HepG2 (cell line): ENCODE results near the gene ATRIP. TPM values are rescaled to one million over a fixed set of nuclear protein-coding genes. Genes with fewer than 3 reads are reported as not detected.
A peak's percentile ranks its signal among the peaks of the same experiment; 100 is the strongest.

Experiments
- ARNT ChIP-seq: fragments of 450-650 bp; IDR thresholded peaks from 2 replicates; pipeline ENCODE4 v1.6.1; 2017
- BORCS8-MEF2B ChIP-seq: sonication (generic); formaldehyde crosslinking; IDR thresholded peaks from 2 replicates; pipeline ENCODE4 v1.8.0; 2022; ENCODE audit warnings: mild to moderate bottlenecking, missing genetic modification reagents
- EZH2 ChIP-seq: conservative IDR thresholded peaks from 2 replicates; pipeline ENCODE4 v1.6.1; 2012; ENCODE audit warnings: mild to moderate bottlenecking, low read depth, low read length, moderate library complexity
- HES4 ChIP-seq: sonication (generic); formaldehyde crosslinking; IDR thresholded peaks from 2 replicates; pipeline ENCODE4 v1.9.0; 2021; ENCODE audit warnings: mild to moderate bottlenecking, missing genetic modification reagents, borderline replicate concordance
- HIVEP1 ChIP-seq: sonication (generic); formaldehyde crosslinking; IDR thresholded peaks from 2 replicates; pipeline ENCODE4 v1.4.0; 2020; ENCODE audit warnings: mild to moderate bottlenecking, missing genetic modification reagents
- KAT8 ChIP-seq: IDR thresholded peaks from 2 replicates; pipeline ENCODE4 v1.6.1; 2016; ENCODE audit warnings: missing genetic modification reagents, missing compliant biosample characterization
- NFIB ChIP-seq: sonication (generic); formaldehyde crosslinking; IDR thresholded peaks from 2 replicates; pipeline ENCODE4 v1.9.0; 2021; ENCODE audit warnings: missing genetic modification reagents, mild to moderate bottlenecking, borderline replicate concordance
- PAX8 ChIP-seq: sonication (generic); formaldehyde crosslinking; IDR thresholded peaks from 2 replicates; pipeline ENCODE4 v1.8.0; 2022; ENCODE audit warnings: mild to moderate bottlenecking, missing genetic modification reagents, borderline replicate concordance
- POLR2AphosphoS2 ChIP-seq: IDR thresholded peaks from 2 replicates; pipeline ENCODE4 v1.6.1; 2011; ENCODE audit warnings: low read depth, low read length, improper control_type of control experiment
- RCOR2 ChIP-seq: IDR thresholded peaks from 2 replicates; pipeline ENCODE4 v1.6.1; 2016; ENCODE audit warnings: missing biosample characterization, missing genetic modification reagents
- SMAD3 ChIP-seq: sonication (generic); formaldehyde crosslinking; IDR thresholded peaks from 2 replicates; pipeline ENCODE4 v1.4.0; 2020; ENCODE audit warnings: missing genetic modification reagents
- SOX5 ChIP-seq: IDR thresholded peaks from 2 replicates; pipeline ENCODE4 v1.6.1; 2016; ENCODE audit warnings: borderline replicate concordance
- TAF1 ChIP-seq: sonication (generic); formaldehyde crosslinking; IDR thresholded peaks from 2 replicates; pipeline ENCODE4 v1.4.0; 2020; ENCODE audit warnings: missing genetic modification reagents
- polyA plus RNA-seq, 8 experiments: library from polyadenylated mRNA; depleted of rRNA in 3 of 8; stranded (reverse) in 7 of 8; unstranded in 1 of 8; fragments of >200 nt; fragmentation: Illumina TruSeq in 4 of 8; extraction: Trizol in 4 of 8; gene quantifications; 2 replicates each; pipeline versions ENCODE4 v1.2.1 to v1.2.3, GENCODE V29; 2011 to 2016; ENCODE audit warnings: low read depth in 4 of 8, missing spikeins in 1 of 8, mixed read lengths in 1 of 8; ENCODE audit not compliant: insufficient read depth in 1 of 8
- total RNA-seq, 5 experiments: library from RNA; depleted of rRNA; stranded (reverse); fragments of >200 nt; fragmentation: Illumina TruSeq; extraction: Trizol; gene quantifications; 2 replicates each; pipeline ENCODE4 v1.2.3, GENCODE V29; 2016; ENCODE audit warnings: low read depth in 1 of 5
- TF ChIP-seq, protein P1 (sequence below): sonication (generic); formaldehyde crosslinking; IDR thresholded peaks from 2 replicates; pipeline ENCODE4 v1.5.0; 2020; ENCODE audit warnings: mild to moderate bottlenecking, missing genetic modification reagents
- TF ChIP-seq, protein P2 (sequence below): sonication (generic); formaldehyde crosslinking; IDR thresholded peaks from one replicate; pipeline ENCODE4 v1.5.1; 2020; ENCODE audit warnings: mild to moderate bottlenecking, missing genetic modification reagents; ENCODE audit errors: not compliant biosample characterization
- TF ChIP-seq, protein P3 (sequence below): sonication (generic); formaldehyde crosslinking; IDR thresholded peaks from 2 replicates; pipeline ENCODE4 v1.8.1; 2023; ENCODE audit warnings: mild to moderate bottlenecking, missing genetic modification reagents
- TF ChIP-seq, protein P4 (sequence below): sonication (generic); IDR thresholded peaks from 2 replicates; pipeline ENCODE4 v1.6.1; 2016; ENCODE audit warnings: low read depth, borderline replicate concordance

ATRIP gene
- total and polyA plus RNA-seq, 2 of the 13 experiments (the other 11 are each of a cell fraction or from before 2014, with no cell fraction given): 5.1 to 12.5 TPM

DNA sequence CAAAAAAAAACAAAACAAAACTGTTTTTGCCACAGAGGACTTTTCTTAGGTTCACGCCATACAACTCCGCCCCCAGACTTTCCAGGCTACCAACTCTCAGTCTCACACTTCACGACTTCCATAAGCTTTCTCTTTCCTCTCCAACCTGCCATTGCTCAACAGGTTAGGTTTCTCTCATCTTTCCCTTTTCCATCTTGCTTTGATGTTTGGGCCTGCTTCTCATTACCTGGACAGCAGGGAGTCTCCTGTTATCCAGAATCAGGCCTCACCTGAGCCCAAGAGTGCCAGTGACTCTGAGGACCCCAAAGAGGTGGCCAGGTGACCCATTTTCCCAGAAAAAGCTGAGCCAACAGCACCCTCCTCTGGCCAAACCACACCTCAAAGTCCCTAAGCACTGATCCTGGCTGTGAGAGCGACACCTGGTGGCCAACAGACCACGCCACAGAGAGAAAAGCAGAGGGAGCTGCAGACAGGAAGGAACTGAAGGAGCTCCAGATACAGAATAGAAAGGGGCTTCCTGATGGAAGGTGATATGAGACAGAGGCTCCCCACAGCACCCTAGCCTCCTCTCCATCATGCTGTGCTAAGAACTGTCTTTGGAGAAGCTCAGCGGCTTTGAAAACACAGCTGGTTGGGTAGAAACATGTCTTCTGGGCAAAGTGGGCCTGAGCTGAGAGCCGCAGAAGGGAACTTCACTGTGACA, 10.6 kb upstream of the ATRIP start (continued):
- TF ChIP-seq, protein P1, sequence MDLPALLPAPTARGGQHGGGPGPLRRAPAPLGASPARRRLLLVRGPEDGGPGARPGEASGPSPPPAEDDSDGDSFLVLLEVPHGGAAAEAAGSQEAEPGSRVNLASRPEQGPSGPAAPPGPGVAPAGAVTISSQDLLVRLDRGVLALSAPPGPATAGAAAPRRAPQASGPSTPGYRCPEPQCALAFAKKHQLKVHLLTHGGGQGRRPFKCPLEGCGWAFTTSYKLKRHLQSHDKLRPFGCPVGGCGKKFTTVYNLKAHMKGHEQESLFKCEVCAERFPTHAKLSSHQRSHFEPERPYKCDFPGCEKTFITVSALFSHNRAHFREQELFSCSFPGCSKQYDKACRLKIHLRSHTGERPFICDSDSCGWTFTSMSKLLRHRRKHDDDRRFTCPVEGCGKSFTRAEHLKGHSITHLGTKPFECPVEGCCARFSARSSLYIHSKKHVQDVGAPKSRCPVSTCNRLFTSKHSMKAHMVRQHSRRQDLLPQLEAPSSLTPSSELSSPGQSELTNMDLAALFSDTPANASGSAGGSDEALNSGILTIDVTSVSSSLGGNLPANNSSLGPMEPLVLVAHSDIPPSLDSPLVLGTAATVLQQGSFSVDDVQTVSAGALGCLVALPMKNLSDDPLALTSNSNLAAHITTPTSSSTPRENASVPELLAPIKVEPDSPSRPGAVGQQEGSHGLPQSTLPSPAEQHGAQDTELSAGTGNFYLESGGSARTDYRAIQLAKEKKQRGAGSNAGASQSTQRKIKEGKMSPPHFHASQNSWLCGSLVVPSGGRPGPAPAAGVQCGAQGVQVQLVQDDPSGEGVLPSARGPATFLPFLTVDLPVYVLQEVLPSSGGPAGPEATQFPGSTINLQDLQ: no peak
- no peak for TF ChIP-seq BORCS8-MEF2B (CRISPR knock-in tag)
- TF ChIP-seq, protein P2, sequence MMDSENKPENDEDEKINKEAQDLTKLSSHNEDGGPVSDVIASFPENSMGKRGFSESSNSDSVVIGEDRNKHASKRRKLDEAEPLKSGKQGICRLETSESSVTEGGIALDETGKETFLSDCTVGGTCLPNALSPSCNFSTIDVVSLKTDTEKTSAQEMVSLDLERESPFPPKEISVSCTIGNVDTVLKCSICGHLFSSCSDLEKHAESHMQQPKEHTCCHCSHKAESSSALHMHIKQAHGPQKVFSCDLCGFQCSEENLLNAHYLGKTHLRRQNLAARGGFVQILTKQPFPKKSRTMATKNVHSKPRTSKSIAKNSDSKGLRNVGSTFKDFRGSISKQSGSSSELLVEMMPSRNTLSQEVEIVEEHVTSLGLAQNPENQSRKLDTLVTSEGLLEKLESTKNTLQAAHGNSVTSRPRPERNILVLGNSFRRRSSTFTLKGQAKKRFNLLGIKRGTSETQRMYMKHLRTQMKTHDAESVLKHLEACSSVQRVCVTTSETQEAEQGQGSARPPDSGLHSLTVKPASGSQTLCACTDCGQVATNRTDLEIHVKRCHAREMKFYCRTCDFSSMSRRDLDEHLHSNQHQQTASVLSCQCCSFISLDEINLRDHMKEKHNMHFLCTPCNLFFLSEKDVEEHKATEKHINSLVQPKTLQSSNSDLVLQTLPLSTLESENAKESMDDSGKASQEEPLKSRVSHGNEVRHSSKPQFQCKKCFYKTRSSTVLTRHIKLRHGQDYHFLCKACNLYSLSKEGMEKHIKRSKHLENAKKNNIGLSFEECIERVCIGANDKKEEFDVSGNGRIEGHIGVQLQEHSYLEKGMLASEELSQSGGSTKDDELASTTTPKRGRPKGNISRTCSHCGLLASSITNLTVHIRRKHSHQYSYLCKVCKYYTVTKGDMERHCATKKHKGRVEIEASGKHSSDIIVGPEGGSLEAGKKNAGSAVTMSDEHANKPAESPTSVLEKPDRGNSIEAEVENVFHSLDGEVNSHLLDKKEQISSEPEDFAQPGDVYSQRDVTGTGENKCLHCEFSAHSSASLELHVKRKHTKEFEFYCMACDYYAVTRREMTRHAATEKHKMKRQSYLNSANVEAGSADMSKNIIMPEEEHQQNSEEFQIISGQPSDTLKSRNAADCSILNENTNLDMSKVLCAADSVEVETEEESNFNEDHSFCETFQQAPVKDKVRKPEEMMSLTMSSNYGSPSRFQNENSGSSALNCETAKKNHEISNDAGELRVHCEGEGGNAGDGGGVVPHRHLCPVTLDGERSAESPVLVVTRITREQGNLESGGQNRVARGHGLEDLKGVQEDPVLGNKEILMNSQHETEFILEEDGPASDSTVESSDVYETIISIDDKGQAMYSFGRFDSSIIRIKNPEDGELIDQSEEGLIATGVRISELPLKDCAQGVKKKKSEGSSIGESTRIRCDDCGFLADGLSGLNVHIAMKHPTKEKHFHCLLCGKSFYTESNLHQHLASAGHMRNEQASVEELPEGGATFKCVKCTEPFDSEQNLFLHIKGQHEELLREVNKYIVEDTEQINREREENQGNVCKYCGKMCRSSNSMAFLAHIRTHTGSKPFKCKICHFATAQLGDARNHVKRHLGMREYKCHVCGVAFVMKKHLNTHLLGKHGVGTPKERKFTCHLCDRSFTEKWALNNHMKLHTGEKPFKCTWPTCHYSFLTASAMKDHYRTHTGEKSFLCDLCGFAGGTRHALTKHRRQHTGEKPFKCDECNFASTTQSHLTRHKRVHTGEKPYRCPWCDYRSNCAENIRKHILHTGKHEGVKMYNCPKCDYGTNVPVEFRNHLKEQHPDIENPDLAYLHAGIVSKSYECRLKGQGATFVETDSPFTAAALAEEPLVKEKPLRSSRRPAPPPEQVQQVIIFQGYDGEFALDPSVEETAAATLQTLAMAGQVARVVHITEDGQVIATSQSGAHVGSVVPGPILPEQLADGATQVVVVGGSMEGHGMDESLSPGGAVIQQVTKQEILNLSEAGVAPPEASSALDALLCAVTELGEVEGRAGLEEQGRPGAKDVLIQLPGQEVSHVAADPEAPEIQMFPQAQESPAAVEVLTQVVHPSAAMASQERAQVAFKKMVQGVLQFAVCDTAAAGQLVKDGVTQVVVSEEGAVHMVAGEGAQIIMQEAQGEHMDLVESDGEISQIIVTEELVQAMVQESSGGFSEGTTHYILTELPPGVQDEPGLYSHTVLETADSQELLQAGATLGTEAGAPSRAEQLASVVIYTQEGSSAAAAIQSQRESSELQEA (CRISPR knock-in tag): no peak
- peak; percentile 47; the same call in 1 of the 2 replicates for TF ChIP-seq SOX5 (CRISPR knock-in tag)
- no peak for TF ChIP-seq TAF1
- TF ChIP-seq HES4 (CRISPR knock-in tag): no peak
- TF ChIP-seq POLR2AphosphoS2: no peak
- no peak for TF ChIP-seq PAX8 (CRISPR knock-in tag)
- no peak for TF ChIP-seq HIVEP1
- no peak for TF ChIP-seq NFIB (CRISPR knock-in tag)
- TF ChIP-seq, protein P3, sequence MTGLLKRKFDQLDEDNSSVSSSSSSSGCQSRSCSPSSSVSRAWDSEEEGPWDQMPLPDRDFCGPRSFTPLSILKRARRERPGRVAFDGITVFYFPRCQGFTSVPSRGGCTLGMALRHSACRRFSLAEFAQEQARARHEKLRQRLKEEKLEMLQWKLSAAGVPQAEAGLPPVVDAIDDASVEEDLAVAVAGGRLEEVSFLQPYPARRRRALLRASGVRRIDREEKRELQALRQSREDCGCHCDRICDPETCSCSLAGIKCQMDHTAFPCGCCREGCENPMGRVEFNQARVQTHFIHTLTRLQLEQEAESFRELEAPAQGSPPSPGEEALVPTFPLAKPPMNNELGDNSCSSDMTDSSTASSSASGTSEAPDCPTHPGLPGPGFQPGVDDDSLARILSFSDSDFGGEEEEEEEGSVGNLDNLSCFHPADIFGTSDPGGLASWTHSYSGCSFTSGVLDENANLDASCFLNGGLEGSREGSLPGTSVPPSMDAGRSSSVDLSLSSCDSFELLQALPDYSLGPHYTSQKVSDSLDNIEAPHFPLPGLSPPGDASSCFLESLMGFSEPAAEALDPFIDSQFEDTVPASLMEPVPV (CRISPR knock-in tag): no peak
- TF ChIP-seq, protein P4, sequence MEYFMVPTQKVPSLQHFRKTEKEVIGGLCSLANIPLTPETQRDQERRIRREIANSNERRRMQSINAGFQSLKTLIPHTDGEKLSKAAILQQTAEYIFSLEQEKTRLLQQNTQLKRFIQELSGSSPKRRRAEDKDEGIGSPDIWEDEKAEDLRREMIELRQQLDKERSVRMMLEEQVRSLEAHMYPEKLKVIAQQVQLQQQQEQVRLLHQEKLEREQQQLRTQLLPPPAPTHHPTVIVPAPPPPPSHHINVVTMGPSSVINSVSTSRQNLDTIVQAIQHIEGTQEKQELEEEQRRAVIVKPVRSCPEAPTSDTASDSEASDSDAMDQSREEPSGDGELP: peak; percentile 69; the same call in 1 of the 2 replicates
- no peak for TF ChIP-seq EZH2
- peak; percentile 61; the same call in 1 of the 2 replicates for TF ChIP-seq RCOR2
- TF ChIP-seq ARNT: no peak
- peak; percentile 78; the same call in 1 of the 2 replicates for TF ChIP-seq SMAD3
- no peak for TF ChIP-seq KAT8 (CRISPR knock-in tag)
